ENCODE results near the gene PAGR1. TPM values are rescaled to one million over a fixed set of nuclear protein-coding genes. Genes with fewer than 3 reads are reported as not detected.

Gene PAGR1
- total and polyA plus RNA-seq, 9 of the 15 experiments (the other 6 are each of a cell fraction or from before 2014, with no cell fraction given), result 1.4 to 58.2 (median 16.8) TPM

DNA sequence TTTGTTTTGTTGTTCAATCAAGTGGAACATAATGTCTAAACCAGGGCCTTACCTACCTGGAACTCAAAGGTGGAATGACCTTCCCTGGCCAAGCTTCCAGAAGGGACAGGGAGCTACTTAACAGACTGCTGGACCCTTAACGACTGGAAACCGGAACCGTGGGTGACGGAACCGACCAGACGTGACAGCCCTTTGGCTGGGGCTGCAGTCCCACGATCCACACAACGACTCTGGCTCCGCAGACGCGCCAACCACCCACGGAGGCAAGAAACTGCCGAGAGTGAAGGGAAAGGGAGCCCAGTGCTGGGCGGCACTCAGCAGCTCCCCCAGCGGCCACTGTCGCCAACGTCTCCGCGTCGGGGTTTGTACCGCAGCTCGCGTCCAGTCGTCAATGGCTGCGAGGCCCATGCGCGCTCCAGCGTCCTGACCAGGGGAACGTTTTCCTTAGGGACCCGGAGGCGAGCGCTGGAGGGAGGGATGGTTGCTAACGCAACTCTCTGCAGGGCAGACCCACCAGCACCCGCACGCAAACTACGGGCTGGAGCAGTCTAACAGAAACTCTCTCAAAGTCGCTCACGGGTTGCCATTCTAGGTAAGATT lies 31.0 kb upstream of the PAGR1 start (continued):
- TF ChIP-seq, protein P1, sequence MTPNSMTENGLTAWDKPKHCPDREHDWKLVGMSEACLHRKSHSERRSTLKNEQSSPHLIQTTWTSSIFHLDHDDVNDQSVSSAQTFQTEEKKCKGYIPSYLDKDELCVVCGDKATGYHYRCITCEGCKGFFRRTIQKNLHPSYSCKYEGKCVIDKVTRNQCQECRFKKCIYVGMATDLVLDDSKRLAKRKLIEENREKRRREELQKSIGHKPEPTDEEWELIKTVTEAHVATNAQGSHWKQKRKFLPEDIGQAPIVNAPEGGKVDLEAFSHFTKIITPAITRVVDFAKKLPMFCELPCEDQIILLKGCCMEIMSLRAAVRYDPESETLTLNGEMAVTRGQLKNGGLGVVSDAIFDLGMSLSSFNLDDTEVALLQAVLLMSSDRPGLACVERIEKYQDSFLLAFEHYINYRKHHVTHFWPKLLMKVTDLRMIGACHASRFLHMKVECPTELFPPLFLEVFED (CRISPR knock-in tag; conservative IDR thresholded peaks at IDR 0.05), result no peak
- TF ChIP-seq, protein P2, sequence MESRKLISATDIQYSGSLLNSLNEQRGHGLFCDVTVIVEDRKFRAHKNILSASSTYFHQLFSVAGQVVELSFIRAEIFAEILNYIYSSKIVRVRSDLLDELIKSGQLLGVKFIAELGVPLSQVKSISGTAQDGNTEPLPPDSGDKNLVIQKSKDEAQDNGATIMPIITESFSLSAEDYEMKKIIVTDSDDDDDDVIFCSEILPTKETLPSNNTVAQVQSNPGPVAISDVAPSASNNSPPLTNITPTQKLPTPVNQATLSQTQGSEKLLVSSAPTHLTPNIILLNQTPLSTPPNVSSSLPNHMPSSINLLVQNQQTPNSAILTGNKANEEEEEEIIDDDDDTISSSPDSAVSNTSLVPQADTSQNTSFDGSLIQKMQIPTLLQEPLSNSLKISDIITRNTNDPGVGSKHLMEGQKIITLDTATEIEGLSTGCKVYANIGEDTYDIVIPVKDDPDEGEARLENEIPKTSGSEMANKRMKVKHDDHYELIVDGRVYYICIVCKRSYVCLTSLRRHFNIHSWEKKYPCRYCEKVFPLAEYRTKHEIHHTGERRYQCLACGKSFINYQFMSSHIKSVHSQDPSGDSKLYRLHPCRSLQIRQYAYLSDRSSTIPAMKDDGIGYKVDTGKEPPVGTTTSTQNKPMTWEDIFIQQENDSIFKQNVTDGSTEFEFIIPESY (CRISPR knock-in tag; IDR thresholded peaks at IDR 0.05), result peak; percentile 88
- peak; percentile 41; the same call in 1 of the 2 replicates for TF ChIP-seq ATF7 (IDR thresholded peaks at IDR 0.05)
- TF ChIP-seq ADNP (tag; IDR thresholded peaks at IDR 0.05), result 0 out of 2 replicates have a peak, but pooled peaks have one; percentile 29
- TF ChIP-seq, protein P3, sequence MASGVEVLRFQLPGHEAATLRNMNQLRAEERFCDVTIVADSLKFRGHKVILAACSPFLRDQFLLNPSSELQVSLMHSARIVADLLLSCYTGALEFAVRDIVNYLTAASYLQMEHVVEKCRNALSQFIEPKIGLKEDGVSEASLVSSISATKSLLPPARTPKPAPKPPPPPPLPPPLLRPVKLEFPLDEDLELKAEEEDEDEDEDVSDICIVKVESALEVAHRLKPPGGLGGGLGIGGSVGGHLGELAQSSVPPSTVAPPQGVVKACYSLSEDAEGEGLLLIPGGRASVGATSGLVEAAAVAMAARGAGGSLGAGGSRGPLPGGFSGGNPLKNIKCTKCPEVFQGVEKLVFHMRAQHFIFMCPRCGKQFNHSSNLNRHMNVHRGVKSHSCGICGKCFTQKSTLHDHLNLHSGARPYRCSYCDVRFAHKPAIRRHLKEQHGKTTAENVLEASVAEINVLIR (CRISPR knock-in tag; IDR thresholded peaks at IDR 0.05), result no peak
- TF ChIP-seq RBM39 (optimal IDR thresholded peaks at IDR 0.05; ENCODE audit: low read depth, low read length), result no peak
- TF ChIP-seq, protein P4, sequence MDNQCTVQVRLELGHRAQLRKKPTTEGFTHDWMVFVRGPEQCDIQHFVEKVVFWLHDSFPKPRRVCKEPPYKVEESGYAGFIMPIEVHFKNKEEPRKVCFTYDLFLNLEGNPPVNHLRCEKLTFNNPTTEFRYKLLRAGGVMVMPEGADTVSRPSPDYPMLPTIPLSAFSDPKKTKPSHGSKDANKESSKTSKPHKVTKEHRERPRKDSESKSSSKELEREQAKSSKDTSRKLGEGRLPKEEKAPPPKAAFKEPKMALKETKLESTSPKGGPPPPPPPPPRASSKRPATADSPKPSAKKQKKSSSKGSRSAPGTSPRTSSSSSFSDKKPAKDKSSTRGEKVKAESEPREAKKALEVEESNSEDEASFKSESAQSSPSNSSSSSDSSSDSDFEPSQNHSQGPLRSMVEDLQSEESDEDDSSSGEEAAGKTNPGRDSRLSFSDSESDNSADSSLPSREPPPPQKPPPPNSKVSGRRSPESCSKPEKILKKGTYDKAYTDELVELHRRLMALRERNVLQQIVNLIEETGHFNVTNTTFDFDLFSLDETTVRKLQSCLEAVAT (IDR thresholded peaks at IDR 0.05), result 0 out of 4 replicates have a peak, but pooled peaks of 1 of the 2 experiments have one; percentile 49
- TF ChIP-seq CTBP1 (IDR thresholded peaks at IDR 0.05; ENCODE audit: borderline replicate concordance), result peak; percentile 60; the same call in 1 of the 2 replicates
- TF ChIP-seq SIRT6 (IDR thresholded peaks at IDR 0.05; ENCODE audit: low read depth, low read length), result no peak
- 0 out of 2 replicates have a peak, but pooled peaks have one; percentile 59 for TF ChIP-seq ZNF12 (CRISPR knock-in tag; IDR thresholded peaks at IDR 0.05)
- no peak for TF ChIP-seq CREBBP (IDR thresholded peaks at IDR 0.05; ENCODE audit: low read depth, low read length)
- no peak for TF ChIP-seq ETV1 (tag; conservative IDR thresholded peaks at IDR 0.05; ENCODE audit: low read depth)
- TF ChIP-seq, protein P5, sequence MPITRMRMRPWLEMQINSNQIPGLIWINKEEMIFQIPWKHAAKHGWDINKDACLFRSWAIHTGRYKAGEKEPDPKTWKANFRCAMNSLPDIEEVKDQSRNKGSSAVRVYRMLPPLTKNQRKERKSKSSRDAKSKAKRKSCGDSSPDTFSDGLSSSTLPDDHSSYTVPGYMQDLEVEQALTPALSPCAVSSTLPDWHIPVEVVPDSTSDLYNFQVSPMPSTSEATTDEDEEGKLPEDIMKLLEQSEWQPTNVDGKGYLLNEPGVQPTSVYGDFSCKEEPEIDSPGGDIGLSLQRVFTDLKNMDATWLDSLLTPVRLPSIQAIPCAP (CRISPR knock-in tag; IDR thresholded peaks at IDR 0.05; ENCODE audit: borderline replicate concordance), result no peak
- 0 out of 2 replicates have a peak, but pooled peaks have one; percentile 19 for TF ChIP-seq ARID1B (IDR thresholded peaks at IDR 0.05)
- TF ChIP-seq RHOXF2B (CRISPR knock-in tag; conservative IDR thresholded peaks at IDR 0.05), result 0 out of 2 replicates have a peak, but pooled peaks have one; percentile 41
- TF ChIP-seq FOS (IDR thresholded peaks at IDR 0.05; ENCODE audit: extremely low read depth, insufficient read length), result no peak
- TF ChIP-seq TRIM24 (IDR thresholded peaks at IDR 0.05), result peak in 1 of 2 experiments; percentile 67; a peak in 2 of 4 replicates
- TF ChIP-seq RAD21 (CRISPR knock-in tag; conservative IDR thresholded peaks at IDR 0.05 in 1 of 2, IDR thresholded peaks at IDR 0.05 in 1 of 2), result peak in 1 of 2 experiments; percentile 49; a peak in 2 of 4 replicates
- 0 out of 2 replicates have a peak, but pooled peaks have one; percentile 53 for TF ChIP-seq TARDBP (IDR thresholded peaks at IDR 0.05)
- TF ChIP-seq ZNF311 (CRISPR knock-in tag; IDR thresholded peaks at IDR 0.05), result no peak

Measured in K562 (cell line).